Muscle of leg (tissue), 11 donors: ENCODE measurements around the gene CCDC85C. TPM values are rescaled to one million over a fixed set of nuclear protein-coding genes. Genes with fewer than 3 reads are reported as not detected.
A peak's percentile ranks its signal among the peaks of the same experiment; 100 is the strongest.

Source experiments
- DNase-seq: peaks from one replicate; pipeline ENCODE4 v3.0.0; 2013
- H3K27ac ChIP-seq: one replicate; pipeline ENCODE4 v1.5.1; 2013; ENCODE audit warnings: mild to moderate bottlenecking, low read length, control low read depth
- H3K27me3 ChIP-seq: one replicate; pipeline ENCODE4 v1.6.1; 2013; ENCODE audit warnings: low read length; ENCODE audit not compliant: control insufficient read depth, insufficient read depth
- H3K36me3 ChIP-seq: one replicate; pipeline ENCODE4 v1.6.1; 2013; ENCODE audit warnings: low read length; ENCODE audit not compliant: control insufficient read depth, insufficient read depth
- H3K4me1 ChIP-seq: one replicate; pipeline ENCODE4 v1.6.1; 2013; ENCODE audit warnings: low read length; ENCODE audit not compliant: control insufficient read depth, insufficient read depth
- H3K4me3 ChIP-seq: one replicate; pipeline ENCODE4 v1.5.1; 2013; ENCODE audit warnings: low read length, control low read depth
- H3K9me3 ChIP-seq: replicated peaks from 2 replicates; pipeline ENCODE4 v1.6.1; 2013; ENCODE audit warnings: low read depth, low read length; ENCODE audit not compliant: control insufficient read depth
- WGBS: methylation state at CpG from one replicate; pipeline ENCODE4 v1.1.5; 2013; ENCODE audit warnings: missing lambda C conversion rate; ENCODE audit not compliant: insufficient coverage; 5-methylcytosine and 5-hydroxymethylcytosine counted together
- polyA plus RNA-seq, 8 donors: library from polyadenylated mRNA; unstranded; fragments of 120-200 nt; gene quantifications; one replicate each; pipeline versions ENCODE4 v1.2.1 to v1.2.3, GENCODE V29; 2013; ENCODE audit warnings: inconsistent platforms in 1 of 8, low replicate concordance in 1 of 8; ENCODE audit not compliant: insufficient read length in 8 of 8, insufficient read depth in 1 of 8
- total RNA-seq: library from RNA; stranded (reverse); fragments of 120-200 nt; gene quantifications from one replicate; pipeline ENCODE4 v1.2.4, GENCODE V29; 2013

CCDC85C gene
- total and polyA plus RNA-seq, 9 donors = 3.2 to 6.5 (median 4.1) TPM

GRCh38 chr14:99539491-99539890 is 64.5 kb downstream of the CCDC85C start:
- Histone ChIP-seq H3K27me3 (peaks cover 3% of the 10 kb centered on the region), H3K27ac (peak overlapping the region; percentile 72), H3K9me3 (no peaks in the 10 kb centered on the region), H3K36me3 (no peaks in the 10 kb centered on the region), H3K4me3 (no peak overlapping the region), H3K4me1 (peaks cover 32% of the 10 kb centered on the region)
- peak; percentile 83 for DNase-seq
- 65% methylated on average over 5 of the region's 9 CpGs for WGBS

- DNase-seq = no peak
- Histone ChIP-seq H3K36me3 (no peaks in the 10 kb centered on the region), H3K4me3 (no peak overlapping the region), H3K27ac (peak overlapping the region; percentile 42), H3K9me3 (no peaks in the 10 kb centered on the region), H3K27me3 (peaks cover 3% of the 10 kb centered on the region), H3K4me1 (peaks cover 32% of the 10 kb centered on the region)
- 80% methylated on average over 3 of the region's 5 CpGs for whole genome bisulfite sequencing
Measured at GRCh38 chr14:99538733-99539132, 65.3 kb downstream of the CCDC85C start.

GRCh38 chr14:99538275-99538674 is 65.7 kb downstream of the CCDC85C start:
- H3K27ac ChIP-seq = no peak overlapping the region
- no peak for DNase-seq

GRCh38 chr14:99537399-99537798 is 66.6 kb downstream of the CCDC85C start:
- no peaks in the 10 kb centered on the region for H3K9me3 ChIP-seq
- no peak overlapping the region for H3K4me3 ChIP-seq
- WGBS = no CpG with 5 or more reads among the region's 6 CpGs
- no peaks in the 10 kb centered on the region for H3K36me3 ChIP-seq
- DNase-seq = no peak
- H3K27ac ChIP-seq = no peak overlapping the region
- H3K27me3 ChIP-seq = no peaks in the 10 kb centered on the region
- peaks cover 32% of the 10 kb centered on the region for H3K4me1 ChIP-seq

More at GRCh38 chr14:99538275-99538674, 65.7 kb downstream of the CCDC85C start:
- no peaks in the 10 kb centered on the region for H3K36me3 ChIP-seq
- 67% methylated on average over 7 of the region's 9 CpGs for WGBS
- H3K27me3 ChIP-seq = peaks cover 1% of the 10 kb centered on the region
- no peak overlapping the region for H3K4me3 ChIP-seq
- peaks cover 32% of the 10 kb centered on the region for H3K4me1 ChIP-seq
- no peaks in the 10 kb centered on the region for H3K9me3 ChIP-seq

GRCh38 chr14:99535908-99536778 is 67.9 kb downstream of the CCDC85C start:
- Histone ChIP-seq H3K27ac (no peak overlapping the region), H3K4me3 (no peak overlapping the region), H3K27me3 (no peaks in the 10 kb centered on the region), H3K4me1 (peaks cover 26% of the 10 kb centered on the region), H3K36me3 (no peaks in the 10 kb centered on the region), H3K9me3 (no peaks in the 10 kb centered on the region)
- 85% methylated on average over 13 of the region's 24 CpGs for WGBS
- DNase-seq = no peak

- Histone ChIP-seq H3K4me3 (no peak overlapping the region), H3K27ac (no peak overlapping the region), H3K9me3 (no peaks in the 10 kb centered on the region), H3K27me3 (no peaks in the 10 kb centered on the region), H3K4me1 (peaks cover 23% of the 10 kb centered on the region), H3K36me3 (no peaks in the 10 kb centered on the region)
- 83% methylated on average over 3 of the region's 8 CpGs for WGBS
- no peak for DNase-seq
Measured at GRCh38 chr14:99535448-99535847, 68.6 kb downstream of the CCDC85C start.

- WGBS = 52% methylated on average over 9 of the region's 13 CpGs
- peaks cover 21% of the 10 kb centered on the region for H3K4me1 ChIP-seq
- H3K36me3 ChIP-seq = no peaks in the 10 kb centered on the region
- no peaks in the 10 kb centered on the region for H3K9me3 ChIP-seq
- no peak overlapping the region for H3K27ac ChIP-seq
- no peak for DNase-seq
- H3K27me3 ChIP-seq = no peaks in the 10 kb centered on the region
- no peak overlapping the region for H3K4me3 ChIP-seq
Measured at GRCh38 chr14:99534863-99535262, 69.1 kb downstream of the CCDC85C start.

- Histone ChIP-seq H3K27ac (no peak overlapping the region), H3K36me3 (no peaks in the 10 kb centered on the region), H3K4me1 (peaks cover 21% of the 10 kb centered on the region), H3K4me3 (no peak overlapping the region), H3K27me3 (no peaks in the 10 kb centered on the region), H3K9me3 (no peaks in the 10 kb centered on the region)
- DNase-seq = no peak
- 82% methylated on average over 3 of the region's 6 CpGs for WGBS
Measured at GRCh38 chr14:99534333-99534732, 69.7 kb downstream of the CCDC85C start.

GRCh38 chr14:99532310-99532709 is 71.7 kb downstream of the CCDC85C start:
- Histone ChIP-seq H3K36me3 (no peaks in the 10 kb centered on the region), H3K27ac (no peak overlapping the region), H3K4me3 (no peak overlapping the region), H3K4me1 (peaks cover 6% of the 10 kb centered on the region), H3K9me3 (no peaks in the 10 kb centered on the region), H3K27me3 (peaks cover 2% of the 10 kb centered on the region)
- 80% methylated on average over 1 of the region's 5 CpGs for WGBS
- DNase-seq = no peak

GRCh38 chr14:99531251-99532096 is 72.5 kb downstream of the CCDC85C start:
- peak overlapping the region; percentile 45 for H3K27ac ChIP-seq
- peaks cover 2% of the 10 kb centered on the region for H3K27me3 ChIP-seq
- WGBS = 45% methylated on average over 6 of the region's 14 CpGs
- H3K36me3 ChIP-seq = no peaks in the 10 kb centered on the region
- no peaks in the 10 kb centered on the region for H3K9me3 ChIP-seq
- H3K4me1 ChIP-seq = peaks cover 6% of the 10 kb centered on the region
- no peak overlapping the region for H3K4me3 ChIP-seq
- no peak for DNase-seq
